Esophagus muscularis mucosa (tissue), 4 donors: ENCODE measurements around the gene CCDC127. TPM values are rescaled to one million over a fixed set of nuclear protein-coding genes. Genes with fewer than 3 reads are reported as not detected.

ENCODE experiments used
- DNase-seq: peaks from one replicate; pipeline ENCODE4 v3.0.0-alpha.2; 2017; ENCODE audit errors: extremely low spot score
- H3K27ac ChIP-seq, 4 donors: fragments of 200-600 bp; sonication (generic); replicated peaks in 1 of 4; 1 replicate in 3 of 4; 2 replicates in 1 of 4; pipeline ENCODE4 v1.5.1; 2016 to 2019; ENCODE audit warnings: mild to moderate bottlenecking in 1 of 4
- H3K27me3 ChIP-seq, 4 donors: fragments of 200-600 bp; sonication (generic); one replicate each; pipeline versions ENCODE4 v1.5.1 to v1.6.0; 2016 to 2019
- H3K36me3 ChIP-seq, 4 donors: fragments of 200-600 bp; sonication (generic); one replicate each; pipeline ENCODE4 v1.5.1; 2016 to 2019
- H3K4me1 ChIP-seq, 4 donors: fragments of 200-600 bp; sonication (generic); one replicate each; pipeline ENCODE4 v1.5.1; 2016 to 2019
- H3K4me3 ChIP-seq, 4 donors: fragments of 200-600 bp; sonication (generic); 1 replicate in 2 of 4; 2 replicates in 2 of 4; pipeline ENCODE4 v1.5.1; 2016 to 2019; ENCODE audit warnings: mild to moderate bottlenecking in 4 of 4, moderate library complexity in 1 of 4
- H3K9me3 ChIP-seq, 4 donors: fragments of 200-600 bp; sonication (generic); 1 replicate in 3 of 4; 2 replicates in 1 of 4; pipeline ENCODE4 v1.5.1; 2016 to 2019
- EP300 ChIP-seq: sonication (generic); formaldehyde crosslinking; IDR thresholded peaks from one replicate; pipeline ENCODE4 v1.6.1; 2017; ENCODE audit warnings: antibody characterized with exemption
- POLR2A ChIP-seq: fragments of 450-650 bp; IDR thresholded peaks from one replicate; pipeline ENCODE4 v1.6.1; 2017; ENCODE audit warnings: antibody characterized with exemption, moderate library complexity, mild to moderate bottlenecking, low read depth
- POLR2AphosphoS5 ChIP-seq, 2 donors: sonication (generic); formaldehyde crosslinking; IDR thresholded peaks; one replicate each; pipeline ENCODE4 v1.6.1; 2017; ENCODE audit warnings: antibody characterized with exemption in 2 of 2
- WGBS: methylation state at CpG from one replicate; pipeline ENCODE4 v1.1.5; 2018; 5-methylcytosine and 5-hydroxymethylcytosine counted together
- intact Hi-C: fragments of 100-400 bp; cut with DNase I; formaldehyde crosslinking; loops from one replicate; pipeline ENCODE4 v1.15.1; 2023
- total RNA-seq, 4 donors: library from RNA; depleted of rRNA; stranded (reverse); fragments of >200 nt; gene quantifications; one replicate each; pipeline versions ENCODE4 v1.1.0 to v1.2.1, GENCODE V29; 2016
- TF ChIP-seq, protein P1 (sequence below), 3 experiments: fragments of 200-600 bp in 2 of 3; fragments of 450-650 bp in 1 of 3; sonication (generic) in 2 of 3; IDR thresholded peaks; one replicate each; pipeline ENCODE4 v1.5.1; 2017 to 2019; ENCODE audit warnings: antibody characterized with exemption in 3 of 3, mild to moderate bottlenecking in 2 of 3, moderate library complexity in 1 of 3

Gene CCDC127
- total RNA-seq, 4 donors from 2014 or later: 5.8 to 11.9 (median 8.6) TPM

DNA sequence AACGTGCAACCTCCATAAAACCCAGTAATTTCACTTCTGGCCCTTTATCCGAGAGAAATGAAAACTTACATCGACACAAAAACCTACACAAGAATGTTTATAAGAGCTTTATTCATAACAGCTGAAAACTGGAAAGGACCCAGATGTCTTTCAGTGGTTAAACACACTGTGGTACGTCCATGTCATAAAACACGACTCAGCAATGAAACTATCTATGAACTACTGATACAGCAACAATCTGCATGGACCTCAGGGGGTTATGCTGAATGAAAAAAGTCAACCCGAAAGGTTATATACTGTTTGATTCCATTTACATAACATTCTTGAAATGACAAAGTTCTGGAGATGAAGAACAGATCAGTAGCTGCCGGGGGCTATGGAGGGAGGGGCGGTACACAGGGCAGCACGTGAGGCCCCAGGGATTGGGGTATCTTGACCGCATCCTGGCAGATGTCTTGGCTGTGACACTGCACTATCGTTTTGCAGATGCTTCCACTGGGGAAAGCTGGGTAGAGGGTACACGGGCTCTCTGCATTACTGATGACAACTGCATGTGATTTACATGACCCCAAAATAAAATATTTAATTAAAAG lies 4.1 kb downstream of the CCDC127 start:
- Histone ChIP-seq H3K4me3 (no peak overlapping the region), H3K4me1 (peaks cover 4 to 31% (median 24%) of the 10 kb centered on the region in 4 donors), H3K36me3 (peaks cover 0 to 22% (median 4%) of the 10 kb centered on the region in 4 donors), H3K27ac (no peak overlapping the region), H3K9me3 (no peaks in the 10 kb centered on the region), H3K27me3 (no peaks in the 10 kb centered on the region)
- no peak for DNase-seq
- intact Hi-C loops: no loop called here
- no peak for TF ChIP-seq POLR2AphosphoS5 (IDR thresholded peaks at IDR 0.05)
- TF ChIP-seq, protein P1, sequence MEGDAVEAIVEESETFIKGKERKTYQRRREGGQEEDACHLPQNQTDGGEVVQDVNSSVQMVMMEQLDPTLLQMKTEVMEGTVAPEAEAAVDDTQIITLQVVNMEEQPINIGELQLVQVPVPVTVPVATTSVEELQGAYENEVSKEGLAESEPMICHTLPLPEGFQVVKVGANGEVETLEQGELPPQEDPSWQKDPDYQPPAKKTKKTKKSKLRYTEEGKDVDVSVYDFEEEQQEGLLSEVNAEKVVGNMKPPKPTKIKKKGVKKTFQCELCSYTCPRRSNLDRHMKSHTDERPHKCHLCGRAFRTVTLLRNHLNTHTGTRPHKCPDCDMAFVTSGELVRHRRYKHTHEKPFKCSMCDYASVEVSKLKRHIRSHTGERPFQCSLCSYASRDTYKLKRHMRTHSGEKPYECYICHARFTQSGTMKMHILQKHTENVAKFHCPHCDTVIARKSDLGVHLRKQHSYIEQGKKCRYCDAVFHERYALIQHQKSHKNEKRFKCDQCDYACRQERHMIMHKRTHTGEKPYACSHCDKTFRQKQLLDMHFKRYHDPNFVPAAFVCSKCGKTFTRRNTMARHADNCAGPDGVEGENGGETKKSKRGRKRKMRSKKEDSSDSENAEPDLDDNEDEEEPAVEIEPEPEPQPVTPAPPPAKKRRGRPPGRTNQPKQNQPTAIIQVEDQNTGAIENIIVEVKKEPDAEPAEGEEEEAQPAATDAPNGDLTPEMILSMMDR (IDR thresholded peaks at IDR 0.05): no peak
- no peak for TF ChIP-seq EP300
- TF ChIP-seq POLR2A: no peak
- 93% methylated on average over 12 of the region's 12 CpGs for WGBS

DNA sequence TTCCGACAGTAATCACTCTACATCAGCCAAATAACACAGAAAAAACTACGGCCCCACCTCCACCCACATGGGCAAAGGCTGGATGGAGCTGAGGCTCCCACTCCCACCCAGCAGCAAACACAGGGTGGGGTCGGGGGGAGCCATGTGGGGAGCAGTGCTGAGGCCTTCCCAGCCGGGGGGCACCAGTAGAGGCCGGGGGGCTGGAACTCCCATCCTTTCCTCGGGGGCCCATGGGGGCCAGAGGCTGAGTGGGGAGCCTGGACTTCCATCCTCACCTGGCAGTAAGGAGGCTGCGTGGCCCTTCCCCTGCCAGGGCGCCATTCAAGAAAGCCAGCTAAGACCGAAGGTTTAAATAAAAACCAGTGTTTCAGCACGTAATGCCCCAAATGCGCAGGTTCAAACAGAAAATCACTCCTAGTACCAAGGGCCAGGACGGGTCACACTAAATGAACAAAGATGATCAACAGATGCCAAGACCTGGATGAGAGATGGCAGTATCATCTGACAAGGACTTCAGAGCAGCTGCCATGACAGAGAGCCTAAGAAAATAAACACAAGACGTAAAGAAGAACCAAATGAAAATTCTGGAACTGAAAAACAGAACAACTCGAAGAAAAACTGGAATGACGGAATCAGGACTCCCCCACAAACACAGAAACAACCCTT lies 9.4 kb downstream of the CCDC127 start:
- no peak for DNase-seq

DNA sequence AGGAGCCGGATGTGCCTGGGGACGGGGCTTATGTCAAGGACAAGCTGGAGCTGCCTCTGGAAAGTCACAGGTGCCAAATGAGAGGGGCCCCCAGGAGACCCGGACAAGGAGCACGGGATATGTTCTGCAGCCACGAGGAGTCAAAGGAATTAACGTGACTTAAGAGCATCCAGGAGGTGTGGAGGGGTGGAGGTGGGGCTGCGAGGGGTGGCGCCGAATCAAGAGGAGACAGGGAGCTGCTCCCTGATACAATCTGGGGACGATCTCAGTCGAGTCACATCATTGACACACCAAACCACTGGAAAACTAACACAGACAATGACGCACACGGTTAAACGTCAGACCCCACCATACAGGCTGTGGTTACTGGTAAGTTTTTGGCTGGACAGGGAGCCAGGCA lies 10.4 kb downstream of the CCDC127 start:
- WGBS: 87% methylated on average over 14 of the region's 14 CpGs
- TF ChIP-seq POLR2AphosphoS5 (IDR thresholded peaks at IDR 0.05): no peak
- no peak for TF ChIP-seq POLR2A
- TF ChIP-seq, protein P1 (IDR thresholded peaks at IDR 0.05): no peak
- TF ChIP-seq EP300: no peak
- Histone ChIP-seq H3K4me1 (peaks cover 0 to 23% (median 13%) of the 10 kb centered on the region in 4 donors), H3K9me3 (no peaks in the 10 kb centered on the region), H3K36me3 (peaks cover 12 to 47% (median 28%) of the 10 kb centered on the region in 4 donors), H3K27ac (no peak overlapping the region), H3K27me3 (no peaks in the 10 kb centered on the region), H3K4me3 (no peak overlapping the region)
- intact Hi-C loops: no loop called here
- no peak for DNase-seq

More for the DNA sequence above, 9.4 kb downstream of the CCDC127 start:
- Histone ChIP-seq H3K4me1 (peaks cover 0 to 23% (median 13%) of the 10 kb centered on the region in 4 donors), H3K27me3 (no peaks in the 10 kb centered on the region), H3K4me3 (no peak overlapping the region), H3K27ac (no peak overlapping the region), H3K9me3 (no peaks in the 10 kb centered on the region), H3K36me3 (peaks cover 12 to 42% (median 21%) of the 10 kb centered on the region in 4 donors)
- TF ChIP-seq, protein P1 (IDR thresholded peaks at IDR 0.05): no peak
- TF ChIP-seq POLR2A (no peak), POLR2AphosphoS5 (IDR thresholded peaks at IDR 0.05) (no peak), EP300 (no peak)
- intact Hi-C loops: no loop called here
- WGBS: 79% methylated on average over 15 of the region's 15 CpGs

DNA sequence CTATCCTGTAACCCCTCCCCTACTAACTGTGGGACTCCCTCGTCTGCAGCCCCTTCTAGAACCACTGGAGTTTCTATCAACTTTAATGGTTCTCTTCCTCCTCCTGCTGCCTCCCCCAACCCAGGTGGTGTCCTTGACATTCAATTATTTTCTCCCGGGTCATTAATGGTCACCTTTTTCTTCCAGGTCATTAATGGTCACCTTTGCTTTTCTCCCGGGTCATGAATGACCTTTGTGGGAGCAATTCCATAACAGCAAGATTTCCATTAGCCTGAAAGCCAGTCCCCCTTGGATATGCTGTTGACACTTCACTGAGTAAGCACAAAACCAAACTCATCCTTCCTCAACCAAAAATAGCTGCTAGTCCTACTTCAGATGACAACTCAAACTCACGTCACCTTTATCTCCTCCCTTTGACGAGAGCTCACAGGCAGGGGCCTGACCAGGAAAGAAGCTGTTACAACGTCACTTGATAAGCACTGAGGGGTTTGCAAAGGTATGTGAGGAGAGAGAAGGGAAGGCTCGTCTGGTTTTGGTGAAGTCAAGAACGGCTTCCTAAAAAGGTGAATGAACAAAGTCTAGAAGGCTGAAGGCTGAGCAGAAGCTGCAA lies 10.9 kb downstream of the CCDC127 start:
- H3K36me3 ChIP-seq: peaks cover 12 to 50% (median 31%) of the 10 kb centered on the region in 4 donors
- H3K4me1 ChIP-seq: peaks cover 0 to 23% (median 13%) of the 10 kb centered on the region in 4 donors
- WGBS: 85% methylated on average over 8 of the region's 8 CpGs
- H3K9me3 ChIP-seq: no peaks in the 10 kb centered on the region
- no peaks in the 10 kb centered on the region for H3K27me3 ChIP-seq
- DNase-seq: no peak
- H3K4me3 ChIP-seq: no peak overlapping the region
- intact Hi-C loops: no loop called here
- no peak overlapping the region for H3K27ac ChIP-seq
- TF ChIP-seq POLR2AphosphoS5 (IDR thresholded peaks at IDR 0.05): no peak
- no peak for TF ChIP-seq POLR2A
- TF ChIP-seq, protein P1 (IDR thresholded peaks at IDR 0.05): no peak
- TF ChIP-seq EP300: no peak
